ENCODE data around the gene WDFY4. TPM values are rescaled to one million over a fixed set of nuclear protein-coding genes. Genes with fewer than 3 reads are reported as not detected.

The WDFY4 gene
- total RNA-seq, 1 experiment from 2014 or later, result 0.23 TPM

GRCh38 chr10:48990226-48990625 lies 305.6 kb downstream of the WDFY4 start:
- TF ChIP-seq CTCF (IDR thresholded peaks at IDR 0.05), result no peak
- no peak for TF ChIP-seq SIN3A (IDR thresholded peaks at IDR 0.05; ENCODE audit: borderline replicate concordance, insufficient read depth, low read depth, low read length)
- TF ChIP-seq TCF7L2 (IDR thresholded peaks at IDR 0.05; ENCODE audit: low read depth, low read length), result no peak
- no peak for TF ChIP-seq REST (IDR thresholded peaks at IDR 0.05; ENCODE audit: insufficient read depth in 1 of 2, low read depth in 2 of 2, low read length in 1 of 2)
- no peak for TF ChIP-seq POLR2AphosphoS5 (IDR thresholded peaks at IDR 0.05; ENCODE audit: low read depth, low read length)
- ChIA-PET CTCF (no interaction called here), POLR2A (no interaction called here)
- ATAC-seq (no peak), DNase-seq (ENCODE audit: low read depth, low spot score) (no peak)
- intact Hi-C loops (cut with micrococcal nuclease; ENCODE audit: unreplicated experiment), result no loop called here
- BruUV-seq (replicated peaks), result no TSS peak
- no peak overlapping the region for H3K4me3 ChIP-seq (ENCODE audit: low read depth in 2 of 2, low read length in 2 of 2)
- H3K27me3 ChIP-seq (ENCODE audit: control insufficient read depth, insufficient read depth, low read length), result no peaks in the 10 kb centered on the region
- no peaks in the 10 kb centered on the region for H3K9me3 ChIP-seq (ENCODE audit: control insufficient read depth, insufficient read depth, low read depth, low read length)
- H3K36me3 ChIP-seq (ENCODE audit: control insufficient read depth, insufficient read depth, low read length), result no peaks in the 10 kb centered on the region
- H3K27ac ChIP-seq (ENCODE audit: low read length), result no peak overlapping the region
- no peaks in the 10 kb centered on the region for H3K4me1 ChIP-seq (ENCODE audit: control insufficient read depth, insufficient read depth, low read length)
- in situ Hi-C loops (cut with HindIII; ENCODE audit: low pct_unique_long_range_greater_than_20kb, low sequenced_read_pairs), result no loop called here

GRCh38 chr10:48993627-48994026 lies 309.0 kb downstream of the WDFY4 start:
- no peak overlapping the region for H3K27ac ChIP-seq (ENCODE audit: low read length)
- no peak for TF ChIP-seq SIN3A (IDR thresholded peaks at IDR 0.05; ENCODE audit: borderline replicate concordance, insufficient read depth, low read depth, low read length)
- no peak for TF ChIP-seq TCF7L2 (IDR thresholded peaks at IDR 0.05; ENCODE audit: low read depth, low read length)
- TF ChIP-seq REST (IDR thresholded peaks at IDR 0.05; ENCODE audit: insufficient read depth in 1 of 2, low read depth in 2 of 2, low read length in 1 of 2), result no peak
- TF ChIP-seq CTCF (IDR thresholded peaks at IDR 0.05), result no peak
- TF ChIP-seq POLR2AphosphoS5 (IDR thresholded peaks at IDR 0.05; ENCODE audit: low read depth, low read length), result no peak
- no peaks in the 10 kb centered on the region for H3K4me1 ChIP-seq (ENCODE audit: control insufficient read depth, insufficient read depth, low read length)
- CTCF ChIA-PET, result no interaction called here
- DNase-seq (ENCODE audit: low read depth, low spot score) (no peak), ATAC-seq (no peak)
- H3K36me3 ChIP-seq (ENCODE audit: control insufficient read depth, insufficient read depth, low read length), result no peaks in the 10 kb centered on the region
- BruUV-seq (replicated peaks), result no TSS peak
- intact Hi-C loops (cut with micrococcal nuclease; ENCODE audit: unreplicated experiment), result no loop called here
- in situ Hi-C loops (cut with HindIII; ENCODE audit: low pct_unique_long_range_greater_than_20kb, low sequenced_read_pairs), result no loop called here
- H3K27me3 ChIP-seq (ENCODE audit: control insufficient read depth, insufficient read depth, low read length), result no peaks in the 10 kb centered on the region
- H3K9me3 ChIP-seq (ENCODE audit: control insufficient read depth, insufficient read depth, low read depth, low read length), result no peaks in the 10 kb centered on the region
- no peak overlapping the region for H3K4me3 ChIP-seq (ENCODE audit: low read depth in 2 of 2, low read length in 2 of 2)
- POLR2A ChIA-PET, result no interaction called here
